PC-3 (cell line): ENCODE data around the gene HACD4.

Experiments used
- CTCF ChIP-seq: fragments of 300-600 bp; sonication (generic); conservative IDR thresholded peaks from 2 replicates; pipeline ENCODE4 v1.5.1; 2017; ENCODE audit warnings: antibody characterized with exemption, low read depth, mild to moderate bottlenecking, low read length
- EZH2 ChIP-seq: fragments of 300-600 bp; sonication (generic); IDR thresholded peaks from one replicate; pipeline ENCODE4 v1.6.1; 2017; ENCODE audit warnings: antibody characterized with exemption, mild to moderate bottlenecking, low read length; ENCODE audit not compliant: unreplicated experiment
- EZH2phosphoT487 ChIP-seq: fragments of 300-600 bp; sonication (generic); IDR thresholded peaks from 2 replicates; pipeline ENCODE4 v1.6.1; 2018; ENCODE audit warnings: mild to moderate bottlenecking, antibody characterized with exemption, low read length, borderline replicate concordance

DNA sequence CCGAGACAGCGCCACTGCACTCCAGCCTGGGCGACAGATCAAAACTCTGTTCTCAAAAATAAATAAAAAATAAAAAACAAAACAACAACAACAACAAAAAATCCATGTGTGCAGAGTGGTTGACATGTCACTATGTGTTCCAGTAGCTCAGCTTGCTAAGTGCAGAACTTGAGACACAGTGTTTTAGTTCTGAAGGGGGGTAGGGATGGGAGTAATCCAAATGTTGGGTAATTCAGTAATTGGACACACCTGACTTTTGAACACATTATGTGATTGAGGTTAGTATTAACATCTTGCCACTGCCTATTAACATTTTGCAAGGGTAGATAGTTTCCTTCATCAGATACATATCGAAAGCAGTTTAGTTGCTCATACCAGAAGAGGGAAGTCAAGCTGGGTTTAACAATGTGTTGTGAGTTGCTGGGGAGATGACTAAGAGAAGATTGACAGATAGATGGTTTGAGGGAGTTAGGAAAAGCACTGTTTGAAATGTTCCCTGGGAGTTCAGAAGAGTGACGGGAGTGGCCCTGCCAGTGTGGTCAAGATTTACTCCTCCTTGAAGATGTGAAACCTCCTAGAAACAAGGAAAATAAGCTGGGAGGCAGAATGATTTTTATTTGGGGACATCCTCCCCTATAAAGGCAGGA is 928 bp downstream of the HACD4 start:
- TF ChIP-seq CTCF = no peak
- no peak for TF ChIP-seq EZH2phosphoT487
- no peak for TF ChIP-seq EZH2
